MCF 10A (cell line): ENCODE results near the gene SLC13A4. TPM values are rescaled to one million over a fixed set of nuclear protein-coding genes. Genes with fewer than 3 reads are reported as not detected.
"Not testable (repeated sequence)": the region's sequence is repeated elsewhere in the genome, so short reads cannot be mapped to it uniquely, and the experiment has no call there.

Source experiments
- BruUV-seq: library from RNA; stranded (reverse); fragments of 400-500 nt; replicated peaks from 2 replicates; lab custom pipeline; 2021; lab: Mats Ljungman, UMichigan
- CTCF ChIA-PET: fragments of 300-600 bp; sonication (Branson Sonifier 250); formaldehyde crosslinking; extraction: SDS; loops from one replicate; lab custom pipeline; 2021; ENCODE audit warnings: antibody characterized with exemption, inconsistent platforms; lab: Yijun Ruan, JAX
- POLR2A ChIA-PET: fragments of 300-600, 350-650 bp; sonication (Branson Sonifier 250); formaldehyde crosslinking; extraction: SDS; loops from one replicate; lab custom pipeline; 2020; ENCODE audit warnings: antibody characterized with exemption, inconsistent platforms; lab: Yijun Ruan, JAX
- DNase-seq: peaks from one replicate; pipeline ENCODE4 v3.0.0-alpha.2; 2018; ENCODE audit not compliant: unreplicated experiment
- H3K27ac Mint-ChIP-seq: one replicate; pipeline ENCODE4 v1.8.0; 2022; ENCODE audit warnings: mild to moderate bottlenecking, low read depth, mixed read lengths; ENCODE audit not compliant: unreplicated experiment
- H3K27me3 Mint-ChIP-seq: one replicate; pipeline ENCODE4 v1.8.0; 2022; ENCODE audit warnings: mixed read lengths; ENCODE audit not compliant: insufficient read depth, unreplicated experiment
- H3K36me3 Mint-ChIP-seq: one replicate; pipeline ENCODE4 v1.8.0; 2022; ENCODE audit warnings: mild to moderate bottlenecking, moderate library complexity, mixed read lengths; ENCODE audit not compliant: insufficient read depth, unreplicated experiment
- H3K4me1 Mint-ChIP-seq: one replicate; pipeline ENCODE4 v1.8.0; 2022; ENCODE audit warnings: mixed read lengths; ENCODE audit not compliant: insufficient read depth, unreplicated experiment
- H3K4me3 Mint-ChIP-seq: one replicate; pipeline ENCODE4 v1.8.0; 2022; ENCODE audit warnings: mild to moderate bottlenecking, moderate library complexity, mixed read lengths; ENCODE audit not compliant: unreplicated experiment
- H3K9me3 Mint-ChIP-seq: one replicate; pipeline ENCODE4 v1.8.0; 2022; ENCODE audit warnings: mixed read lengths; ENCODE audit not compliant: unreplicated experiment
- intact Hi-C: fragments of 100-400 bp; cut with micrococcal nuclease; formaldehyde crosslinking; loops from 2 replicates; pipeline ENCODE4 v1.14.1; 2022
- total RNA-seq: library from RNA; stranded (reverse); gene quantifications from 2 replicates; pipeline ENCODE4 v1.2.3, GENCODE V29; 2022
- TF ChIP-seq, protein P1 (sequence below): fragments of 200-600 bp; IDR thresholded peaks from one replicate; pipeline ENCODE4 v1.8.0; 2022; ENCODE audit warnings: antibody characterized with exemption, mild to moderate bottlenecking; ENCODE audit not compliant: unreplicated experiment

SLC13A4 gene
- total RNA-seq, 1 experiment from 2014 or later, result not detected

DNA sequence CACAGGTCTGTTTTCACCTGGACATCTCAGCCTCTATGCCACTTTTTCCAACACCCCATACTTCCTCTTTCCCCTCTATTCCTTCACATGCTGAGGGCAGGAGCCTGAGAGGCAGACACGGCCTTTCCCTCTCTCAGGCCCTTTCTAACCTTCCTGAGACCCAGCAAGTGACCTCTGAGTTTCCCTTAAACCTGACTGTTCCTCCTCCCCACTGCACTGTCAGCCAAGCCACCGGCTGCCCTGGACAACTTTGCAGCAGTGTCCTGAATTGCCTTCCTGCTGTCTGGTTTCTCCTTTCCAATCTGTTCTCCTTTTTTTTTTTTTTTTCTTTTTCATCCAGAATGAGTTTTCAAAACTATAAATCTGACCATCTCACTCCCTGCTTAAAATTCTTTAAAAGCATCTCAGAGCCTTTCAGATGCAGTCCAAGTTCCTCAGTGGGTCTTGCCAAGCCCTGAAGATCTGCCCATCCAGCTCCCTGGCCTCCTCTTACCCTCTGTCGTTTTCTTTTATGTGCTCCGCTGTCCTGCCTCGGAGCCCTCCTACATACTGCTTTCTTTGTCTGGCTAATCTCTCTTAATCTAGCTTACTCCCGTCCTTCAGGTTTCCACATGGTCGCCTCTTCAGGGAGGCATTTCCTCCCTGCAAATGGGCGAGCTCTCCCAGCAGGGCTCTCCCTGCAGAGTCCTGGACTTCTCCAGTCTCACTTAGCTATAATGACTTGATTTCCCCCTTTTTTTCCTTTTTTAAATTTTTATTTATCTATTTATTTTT, 30.5 kb downstream of the SLC13A4 start:
- no peaks in the 10 kb centered on the region for H3K4me1 Mint-ChIP-seq
- no peaks in the 10 kb centered on the region for H3K27me3 Mint-ChIP-seq
- no peak for DNase-seq
- ChIA-PET CTCF (interaction anchor here (0.5 to 1.3 kb wide), 4 partner anchors 10 to 103 kb away, joined by 3 to 4 read pairs (median 3); no protein-coding TSS in a partner anchor), POLR2A (interaction anchor here (0.6 to 0.9 kb wide), 3 partner anchors 9 to 47 kb away, joined by 3 to 4 read pairs (median 3); no protein-coding TSS in a partner anchor)
- TF ChIP-seq, protein P1, sequence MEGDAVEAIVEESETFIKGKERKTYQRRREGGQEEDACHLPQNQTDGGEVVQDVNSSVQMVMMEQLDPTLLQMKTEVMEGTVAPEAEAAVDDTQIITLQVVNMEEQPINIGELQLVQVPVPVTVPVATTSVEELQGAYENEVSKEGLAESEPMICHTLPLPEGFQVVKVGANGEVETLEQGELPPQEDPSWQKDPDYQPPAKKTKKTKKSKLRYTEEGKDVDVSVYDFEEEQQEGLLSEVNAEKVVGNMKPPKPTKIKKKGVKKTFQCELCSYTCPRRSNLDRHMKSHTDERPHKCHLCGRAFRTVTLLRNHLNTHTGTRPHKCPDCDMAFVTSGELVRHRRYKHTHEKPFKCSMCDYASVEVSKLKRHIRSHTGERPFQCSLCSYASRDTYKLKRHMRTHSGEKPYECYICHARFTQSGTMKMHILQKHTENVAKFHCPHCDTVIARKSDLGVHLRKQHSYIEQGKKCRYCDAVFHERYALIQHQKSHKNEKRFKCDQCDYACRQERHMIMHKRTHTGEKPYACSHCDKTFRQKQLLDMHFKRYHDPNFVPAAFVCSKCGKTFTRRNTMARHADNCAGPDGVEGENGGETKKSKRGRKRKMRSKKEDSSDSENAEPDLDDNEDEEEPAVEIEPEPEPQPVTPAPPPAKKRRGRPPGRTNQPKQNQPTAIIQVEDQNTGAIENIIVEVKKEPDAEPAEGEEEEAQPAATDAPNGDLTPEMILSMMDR, result no peak
- H3K36me3 Mint-ChIP-seq, result no peaks in the 10 kb centered on the region
- intact Hi-C loops, result no loop called here
- no peak overlapping the region for H3K4me3 Mint-ChIP-seq
- no peaks in the 10 kb centered on the region for H3K9me3 Mint-ChIP-seq
- no peak overlapping the region for H3K27ac Mint-ChIP-seq
- BruUV-seq, result no TSS peak

DNA sequence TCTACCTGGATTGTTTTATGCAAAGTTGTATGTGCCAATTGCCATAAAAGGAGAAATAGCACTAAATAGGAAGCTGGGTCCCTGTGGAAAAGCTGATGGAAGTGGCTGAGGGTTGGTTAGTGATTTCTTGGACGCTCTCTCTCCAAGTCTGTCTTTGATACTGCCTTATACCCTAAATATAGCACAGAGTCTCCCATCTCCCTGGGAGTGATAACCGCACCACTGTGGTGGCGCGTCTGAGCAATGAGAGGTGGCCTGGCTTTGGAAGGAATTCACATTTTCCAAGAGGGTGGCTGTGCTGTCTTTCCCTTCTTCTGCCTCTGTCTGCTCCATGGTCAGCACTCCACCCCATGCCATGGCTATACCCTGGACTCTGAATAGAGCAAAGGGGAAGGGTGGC, 34.4 kb downstream of the SLC13A4 start:
- no peak for DNase-seq
- intact Hi-C loops, result no loop called here
- Mint-ChIP-seq H3K4me3 (no peak overlapping the region), H3K36me3 (peaks cover 19% of the 10 kb centered on the region), H3K4me1 (peaks cover 6% of the 10 kb centered on the region), H3K27me3 (no peaks in the 10 kb centered on the region), H3K27ac (no peak overlapping the region), H3K9me3 (no peaks in the 10 kb centered on the region)
- POLR2A ChIA-PET, result no interaction called here
- TF ChIP-seq, protein P1, result no peak
- CTCF ChIA-PET, result interaction anchor here (0.7 kb wide), 1 partner anchor 9 kb away, joined by 3 read pairs; no protein-coding TSS in a partner anchor
- no TSS peak for BruUV-seq

DNA sequence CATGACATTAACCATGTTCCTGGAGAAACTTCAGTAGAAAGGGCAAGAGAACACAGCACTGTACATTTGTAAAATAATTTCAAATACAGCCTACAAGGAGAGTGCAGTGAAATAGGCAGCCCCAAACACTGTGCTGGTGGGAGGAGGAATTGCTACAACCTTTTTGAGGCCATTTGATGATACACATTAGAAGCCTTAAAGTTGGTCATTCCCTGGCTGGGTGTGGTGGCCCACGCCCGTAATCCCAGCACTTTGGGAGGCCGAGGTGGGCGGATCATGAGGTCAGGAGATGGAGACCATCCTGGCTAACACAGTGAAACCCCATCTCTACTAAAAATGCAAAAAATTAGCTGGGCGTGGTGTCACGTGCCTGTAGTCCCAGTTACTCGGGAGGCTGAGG, 35.4 kb downstream of the SLC13A4 start:
- H3K9me3 Mint-ChIP-seq, DNase-seq, BruUV-seq, H3K4me1 Mint-ChIP-seq, intact Hi-C loops, H3K27ac Mint-ChIP-seq, CTCF ChIA-PET, H3K4me3 Mint-ChIP-seq, H3K27me3 Mint-ChIP-seq: not testable (repeated sequence)
- POLR2A ChIA-PET, result interaction anchor here (1.8 kb wide), 1 partner anchor 11 kb away, joined by 4 read pairs; no protein-coding TSS in a partner anchor
- peaks cover 21% of the 10 kb centered on the region for H3K36me3 Mint-ChIP-seq

DNA sequence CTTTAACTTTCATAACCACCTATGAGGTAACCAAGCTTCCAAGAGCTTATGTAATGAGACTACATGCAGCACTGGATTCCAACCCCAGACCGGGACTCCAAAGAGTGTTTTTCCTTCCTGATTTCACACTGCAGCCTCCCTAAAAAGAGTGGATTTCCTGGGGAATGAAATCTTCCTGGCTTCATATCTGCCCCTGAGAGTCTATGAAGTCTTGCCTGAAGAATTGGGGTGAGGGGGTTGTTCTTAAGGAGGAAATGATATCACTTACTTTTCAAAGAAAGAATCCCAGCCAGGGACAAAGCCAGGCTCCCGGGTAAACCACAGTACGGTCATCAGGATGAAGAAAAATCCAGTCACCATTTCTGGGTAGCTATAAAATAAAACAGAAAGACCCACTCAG, 35.9 kb downstream of the SLC13A4 start:
- Mint-ChIP-seq H3K36me3 (peaks cover 26% of the 10 kb centered on the region), H3K4me3 (no peak overlapping the region), H3K9me3 (no peaks in the 10 kb centered on the region), H3K27ac (no peak overlapping the region), H3K4me1 (peaks cover 6% of the 10 kb centered on the region), H3K27me3 (no peaks in the 10 kb centered on the region)
- intact Hi-C loops, result no loop called here
- CTCF ChIA-PET, result interaction anchor here (0.6 kb wide), 1 partner anchor 19 kb away, joined by 4 read pairs; no protein-coding TSS in a partner anchor
- no peak for DNase-seq
- TF ChIP-seq, protein P1, result no peak
- POLR2A ChIA-PET, result interaction anchor here (1.8 kb wide), 1 partner anchor 10 kb away, joined by 4 read pairs; no protein-coding TSS in a partner anchor
- BruUV-seq, result no TSS peak
